HG03097 (cell line): Measurements from ENCODE around the gene MELTF.

ENCODE experiments used
- ATAC-seq: cut with Tn5 transposase; IDR thresholded peaks from one replicate; pipeline ENCODE4 v1.9.1; 2021; ENCODE audit not compliant: unreplicated experiment, low FRiP score

Gene MELTF

DNA sequence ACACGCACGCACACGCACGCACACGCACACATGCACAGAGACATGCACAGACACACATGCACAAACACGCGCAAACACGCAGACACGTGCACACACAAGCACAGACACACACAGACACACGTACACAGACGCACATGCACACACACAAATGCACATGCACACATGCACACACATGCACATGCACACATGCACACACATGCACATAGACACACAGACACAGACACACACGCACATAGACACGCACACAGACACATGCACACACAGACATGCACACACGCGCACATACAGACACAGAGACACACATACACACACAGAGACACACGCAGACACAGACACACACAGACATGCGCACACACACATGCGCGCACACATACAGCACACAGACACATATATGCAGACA lies 34.6 kb downstream of the MELTF start:
- ATAC-seq, result no peak

- no peak for ATAC-seq
Observed at GRCh38 chr3:196994056-196994455, 35.6 kb downstream of the MELTF start.

GRCh38 chr3:196992461-196993065 lies 37.1 kb downstream of the MELTF start:
- no peak for ATAC-seq

DNA sequence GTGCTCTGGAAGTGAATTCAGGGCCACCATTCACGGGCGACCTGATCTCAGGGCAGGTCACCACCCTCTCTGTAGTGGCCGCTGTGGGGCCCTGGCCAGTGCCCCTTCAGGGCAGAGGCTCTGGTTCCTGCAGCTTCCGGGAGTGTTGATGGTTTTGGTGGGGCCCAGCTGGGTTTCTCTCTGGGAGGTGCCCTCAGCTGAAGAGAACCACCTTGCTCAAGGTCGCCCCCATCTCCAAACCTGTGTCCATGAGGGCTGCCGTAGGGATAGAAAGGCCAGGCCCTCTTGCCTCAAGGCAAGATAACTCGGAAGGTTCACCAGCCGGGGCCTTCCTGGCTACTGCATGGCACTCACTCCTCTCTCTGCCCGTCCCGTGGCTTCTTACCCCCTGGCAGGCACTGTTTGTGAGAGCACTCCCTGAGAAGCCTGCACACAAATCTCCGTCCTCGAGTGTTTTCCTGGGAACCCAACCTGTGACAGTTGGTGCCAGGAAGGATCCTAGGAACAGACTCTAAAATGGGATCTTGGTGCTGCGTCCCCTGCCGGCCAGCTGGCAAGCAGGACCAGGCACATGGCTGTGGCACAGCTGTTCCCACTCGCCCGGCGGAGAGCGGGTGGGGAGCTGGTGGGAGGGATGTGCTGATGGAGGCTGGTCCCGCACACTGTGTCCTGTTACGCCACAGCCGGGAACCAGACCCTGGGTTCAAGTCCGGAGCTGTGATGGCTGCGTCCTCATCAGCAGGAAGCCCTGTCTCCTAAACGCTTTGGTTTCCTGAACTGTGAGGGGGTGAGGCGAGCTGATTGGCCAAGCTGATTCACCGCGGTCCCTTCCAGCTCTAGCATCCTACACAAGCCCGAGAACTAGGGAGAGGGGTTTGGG lies 37.8 kb downstream of the MELTF start:
- no peak for ATAC-seq

GRCh38 chr3:196990601-196991007 lies 39.0 kb downstream of the MELTF start:
- no peak for ATAC-seq

DNA sequence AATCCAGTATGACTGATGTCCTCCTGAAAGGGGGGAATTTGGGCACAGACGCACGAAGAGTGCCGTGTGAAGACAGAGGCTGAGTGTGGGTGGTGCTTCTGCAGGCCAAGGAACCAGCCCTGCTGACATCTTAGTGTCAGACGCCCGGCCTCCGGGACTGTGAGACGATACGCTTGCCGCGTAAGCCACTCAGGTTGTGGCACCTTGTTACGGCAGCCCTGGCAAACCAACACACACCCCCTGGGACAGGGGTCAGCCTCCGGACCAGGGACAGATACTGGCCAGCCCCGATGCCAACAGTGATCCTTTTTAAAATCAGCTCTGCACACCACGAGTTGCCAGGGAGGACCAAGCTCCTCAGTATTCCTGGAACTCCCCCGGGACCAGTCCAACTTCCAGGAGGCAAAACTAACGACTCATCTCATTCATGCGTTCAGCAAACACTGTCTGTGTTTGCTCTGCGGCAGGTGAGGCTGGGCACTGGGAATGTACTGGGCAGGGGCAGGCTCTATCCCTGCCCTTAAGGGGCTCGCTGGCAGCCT lies 39.8 kb downstream of the MELTF start:
- no peak for ATAC-seq

- no peak for ATAC-seq
Observed at GRCh38 chr3:196988241-196989029, 41.2 kb downstream of the MELTF start.

GRCh38 chr3:196987022-196987421 lies 42.6 kb downstream of the MELTF start:
- no peak for ATAC-seq

DNA sequence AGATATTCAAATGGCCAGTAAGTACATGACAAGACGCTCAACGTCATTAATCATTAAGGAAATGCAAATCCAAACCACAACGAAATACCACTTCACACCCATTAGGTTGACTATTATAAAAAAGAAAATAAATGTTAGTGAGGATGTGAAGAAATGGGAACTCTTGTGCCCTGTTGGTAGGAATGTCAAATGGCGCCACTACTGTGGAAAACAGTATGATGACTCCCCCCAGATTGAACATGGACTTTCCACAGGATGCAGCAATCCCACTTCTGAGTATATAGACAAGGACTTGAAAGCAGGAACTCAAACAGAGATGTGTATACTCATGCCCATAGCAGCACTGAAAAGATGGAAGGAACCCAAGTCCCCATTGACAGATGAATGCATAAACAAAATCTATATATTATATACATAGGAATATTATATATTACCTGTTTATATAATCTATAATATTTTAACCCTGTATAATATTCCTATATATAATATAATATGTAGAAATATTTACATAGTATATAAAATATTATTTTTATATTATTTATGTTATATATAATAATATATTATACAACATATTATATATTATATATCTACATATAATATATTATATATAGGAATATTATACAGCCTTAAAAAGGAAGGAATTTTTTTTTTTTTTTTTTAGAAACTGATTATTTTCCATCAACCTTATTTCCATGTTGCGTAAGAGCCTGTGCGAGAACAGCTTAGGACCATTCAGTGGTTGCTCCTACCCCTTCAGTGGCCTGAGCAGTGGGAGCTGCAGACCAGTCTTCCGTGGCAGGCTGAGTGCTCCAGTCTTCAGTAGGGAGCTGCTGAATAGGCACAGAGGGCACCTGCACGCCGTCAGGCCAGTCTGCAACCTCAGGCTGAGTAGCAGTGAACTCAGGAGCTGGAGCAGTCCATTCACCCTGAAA lies 43.4 kb downstream of the MELTF start:
- ATAC-seq, result no peak

DNA sequence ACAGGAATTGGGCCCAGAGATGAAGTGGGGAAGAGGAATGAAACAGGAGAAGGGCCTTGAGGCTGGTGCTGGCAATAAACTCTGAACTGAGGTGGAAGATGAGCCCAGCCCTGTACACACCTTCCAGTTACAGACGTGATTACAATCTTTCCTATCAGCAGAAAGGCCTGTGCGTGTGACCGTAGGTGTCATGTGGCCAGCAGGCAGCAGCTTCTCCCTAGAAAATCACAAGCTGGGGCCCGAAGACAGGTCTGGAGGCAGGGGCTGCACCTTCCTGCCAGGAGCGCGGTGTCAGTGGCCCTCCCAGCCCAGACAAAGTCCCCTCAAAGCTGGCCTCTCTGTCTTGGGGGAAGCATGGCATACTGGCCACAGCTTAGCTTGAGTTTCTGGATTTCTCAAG lies 44.3 kb downstream of the MELTF start:
- no peak for ATAC-seq

- no peak for ATAC-seq
Observed at GRCh38 chr3:196983186-196983585, 46.4 kb downstream of the MELTF start.

DNA sequence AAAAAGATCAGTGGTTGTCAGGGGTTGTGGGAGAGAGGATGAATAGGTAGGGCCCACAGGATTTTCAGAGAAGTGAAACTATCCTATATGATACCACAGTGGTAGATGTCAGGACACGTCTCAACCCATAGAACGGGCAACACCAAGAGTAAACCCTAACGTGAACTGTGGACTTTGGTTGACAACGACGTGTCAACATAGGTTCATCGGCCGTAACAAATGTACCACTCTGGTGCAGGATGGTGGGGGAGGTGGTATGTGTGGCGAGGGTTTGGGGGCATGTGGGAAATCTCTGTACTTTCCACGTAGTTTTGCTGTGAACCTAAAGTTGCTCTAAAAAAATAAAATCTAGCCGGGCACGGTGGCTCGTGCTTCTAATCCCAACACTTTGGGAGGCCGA lies 48.0 kb downstream of the MELTF start:
- no peak for ATAC-seq

DNA sequence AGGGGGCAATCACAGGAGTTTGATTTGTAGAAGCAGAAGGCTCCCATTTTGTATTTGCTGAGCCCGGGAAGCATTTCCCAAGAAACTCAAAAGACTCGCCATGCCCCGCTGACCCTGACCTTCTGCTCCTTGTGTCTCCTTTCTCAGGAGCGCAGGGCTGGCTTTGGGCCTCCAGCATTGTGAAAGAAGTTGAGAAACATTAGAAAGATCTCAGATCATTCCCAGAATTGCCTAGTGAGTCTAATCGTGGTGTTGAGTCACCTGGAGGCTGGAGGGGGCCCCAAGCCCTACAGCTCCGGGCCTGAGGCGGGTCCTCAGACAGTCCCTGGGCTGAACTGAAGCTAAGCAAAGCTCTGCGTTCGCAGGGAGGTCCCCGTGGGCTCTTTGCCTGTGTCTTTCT lies 50.1 kb downstream of the MELTF start:
- ATAC-seq, result no peak

- ATAC-seq, result no peak
Observed at GRCh38 chr3:196976941-196977340, 52.7 kb downstream of the MELTF start.

DNA sequence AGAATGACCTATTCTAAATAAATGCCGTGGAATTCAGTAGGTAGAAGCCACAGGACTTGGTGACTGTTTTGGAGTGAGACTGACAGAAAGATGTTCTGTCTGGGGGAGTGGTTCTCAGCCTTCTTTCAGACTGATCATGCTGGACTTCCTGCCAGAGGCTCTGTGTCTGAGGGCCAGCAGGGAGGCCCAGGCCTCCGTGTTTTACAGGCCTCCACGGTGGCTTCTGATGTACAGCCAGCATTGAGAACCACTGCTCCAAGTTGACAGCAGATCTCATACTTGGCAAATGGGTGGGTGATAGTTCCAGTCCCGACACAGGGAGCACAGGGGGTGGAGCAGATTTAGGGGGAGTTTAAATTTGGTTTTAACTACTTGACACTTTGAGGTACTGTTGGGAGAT lies 54.3 kb downstream of the MELTF start:
- ATAC-seq, result no peak

DNA sequence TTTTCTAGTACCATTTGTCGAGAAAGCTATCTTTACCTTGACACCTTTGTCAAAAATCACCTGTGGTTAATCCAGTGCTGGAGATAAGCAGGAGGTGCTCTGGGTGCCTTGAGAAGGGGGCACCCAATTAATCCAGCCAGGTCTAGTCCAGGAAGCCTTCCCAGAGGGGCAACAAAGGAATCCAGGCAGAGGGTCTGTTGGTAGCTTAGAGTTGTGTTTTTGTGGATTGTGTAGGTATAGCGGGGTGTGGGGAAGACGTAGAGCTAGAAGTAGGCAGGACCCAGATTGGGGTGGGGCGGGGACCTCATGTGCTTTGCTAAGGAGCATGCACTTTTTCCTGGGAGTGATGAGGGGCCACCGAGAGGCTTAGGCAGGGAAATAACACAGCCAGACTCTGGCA lies 55.0 kb downstream of the MELTF start:
- no peak for ATAC-seq

DNA sequence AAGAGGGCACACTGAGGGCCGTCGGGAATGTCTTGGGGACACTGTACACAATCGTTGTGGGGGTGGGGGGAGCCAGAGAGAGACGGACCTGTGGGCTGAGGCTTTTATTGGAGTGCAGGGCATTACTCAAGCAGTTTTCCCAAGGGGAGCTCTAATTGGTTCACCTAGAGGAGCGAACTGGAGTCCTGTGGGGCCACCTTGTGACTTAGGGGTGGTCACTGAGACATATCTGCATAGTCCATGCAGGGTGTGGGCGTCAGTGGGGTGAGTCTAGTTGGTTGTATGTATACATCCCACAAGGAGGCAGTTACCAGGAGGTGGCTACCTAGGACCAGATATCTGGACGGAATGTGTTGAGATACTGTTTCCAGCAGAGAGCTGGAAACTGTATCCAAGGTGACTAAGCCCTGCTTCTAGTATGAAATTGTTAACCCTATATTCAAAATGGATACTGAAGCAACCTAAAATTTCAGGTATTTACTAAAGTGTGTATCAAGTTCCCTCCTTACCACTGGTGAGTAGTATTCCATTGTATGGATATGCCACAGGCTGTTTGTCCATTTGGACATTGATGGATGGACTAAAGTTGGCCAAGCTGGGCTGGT lies 58.4 kb downstream of the MELTF start:
- ATAC-seq, result no peak

GRCh38 chr3:196970547-196971093 lies 59.0 kb downstream of the MELTF start:
- ATAC-seq, result no peak
